GM23338 (cell line): ENCODE data around the gene ZNF445. TPM values are rescaled to one million over a fixed set of nuclear protein-coding genes. Genes with fewer than 3 reads are reported as not detected.

Experiments used
- ATAC-seq: fragments of 200-7000 bp; cut with Tn5 transposase; 3 replicates; pipeline ENCODE4 v1.9.1; 2020
- DNase-seq: peaks from one replicate; pipeline ENCODE4 v3.0.0-alpha.2; 2015; ENCODE audit warnings: low spot score
- H2AFZ ChIP-seq: fragments of 200-600 bp; sonication (generic); 2 replicates; pipeline ENCODE4 v1.8.0; 2016; ENCODE audit warnings: antibody characterized with exemption, mild to moderate bottlenecking, moderate library complexity
- H3F3A ChIP-seq: fragments of 200-600 bp; sonication (generic); replicated peaks from 2 replicates; pipeline ENCODE4 v1.8.0; 2017; ENCODE audit warnings: antibody characterized with exemption, mixed run types, low read depth
- H3K27ac ChIP-seq: fragments of 200-600 bp; sonication (generic); 2 replicates; pipeline ENCODE4 v1.6.1; 2016; ENCODE audit warnings: low read depth
- H3K27me3 ChIP-seq: fragments of 200-600 bp; sonication (generic); 2 replicates; pipeline ENCODE4 v1.8.0; 2016; ENCODE audit warnings: mild to moderate bottlenecking, mixed run types, moderate library complexity; ENCODE audit not compliant: insufficient read depth
- H3K36me3 ChIP-seq: fragments of 200-600 bp; sonication (generic); 2 replicates; pipeline ENCODE4 v1.8.0; 2016; ENCODE audit warnings: mild to moderate bottlenecking; ENCODE audit not compliant: insufficient read depth
- H3K4me1 ChIP-seq: fragments of 200-600 bp; sonication (generic); 2 replicates; pipeline ENCODE4 v1.8.0; 2016; ENCODE audit warnings: mild to moderate bottlenecking, moderate library complexity; ENCODE audit not compliant: insufficient read depth
- H3K4me2 ChIP-seq: fragments of 200-600 bp; sonication (generic); 2 replicates; pipeline ENCODE4 v1.7.1; 2017; ENCODE audit warnings: mixed run types
- H3K4me3 ChIP-seq: fragments of 200-600 bp; sonication (generic); 2 replicates; pipeline ENCODE4 v1.6.1; 2016; ENCODE audit warnings: mixed run types
- H3K79me2 ChIP-seq: fragments of 200-600 bp; sonication (generic); replicated peaks from 2 replicates; pipeline ENCODE4 v1.8.0; 2017; ENCODE audit warnings: mild to moderate bottlenecking; ENCODE audit not compliant: insufficient read depth
- H3K9me2 ChIP-seq: fragments of 200-600 bp; sonication (generic); 2 replicates; pipeline ENCODE4 v1.8.0; 2017; ENCODE audit not compliant: insufficient read depth
- H4K20me1 ChIP-seq: fragments of 200-600 bp; sonication (generic); replicated peaks from 2 replicates; pipeline ENCODE4 v1.8.0; 2017; ENCODE audit warnings: mild to moderate bottlenecking; ENCODE audit not compliant: insufficient read depth
- H3K27ac Mint-ChIP-seq: 2 replicates; pipeline ENCODE4 v1.8.0; 2020; ENCODE audit warnings: inconsistent platforms, mild to moderate bottlenecking, moderate library complexity, mixed read lengths
- H3K27me3 Mint-ChIP-seq: 3 replicates; pipeline ENCODE4 v1.8.0; 2022; ENCODE audit warnings: low read depth, mild to moderate bottlenecking, moderate library complexity, mixed read lengths, inconsistent platforms; ENCODE audit not compliant: insufficient read depth, poor library complexity
- H3K36me3 Mint-ChIP-seq: 3 replicates; pipeline ENCODE4 v1.8.0; 2021; ENCODE audit warnings: low read depth, mild to moderate bottlenecking, inconsistent platforms, moderate library complexity, mixed read lengths
- H3K4me1 Mint-ChIP-seq: 3 replicates; pipeline ENCODE4 v1.8.0; 2020; ENCODE audit warnings: mild to moderate bottlenecking, inconsistent platforms, mixed read lengths
- H3K4me3 Mint-ChIP-seq: 3 replicates; pipeline ENCODE4 v1.8.0; 2021; ENCODE audit warnings: moderate library complexity, mild to moderate bottlenecking, inconsistent platforms, mixed read lengths
- H3K9me3 Mint-ChIP-seq: 3 replicates; pipeline ENCODE4 v1.8.0; 2020; ENCODE audit warnings: moderate library complexity, mild to moderate bottlenecking, inconsistent platforms, mixed read lengths
- CREB1 ChIP-seq: fragments of 250-450 bp; sonication (Bioruptor Pico); IDR thresholded peaks from 2 replicates; pipeline ENCODE4 v1.5.0; 2020; ENCODE audit warnings: low read depth, mild to moderate bottlenecking, moderate library complexity
- CTCF ChIP-seq, 2 experiments: fragments of 200-600 bp in 1 of 2; sonication (generic) in 1 of 2; conservative IDR thresholded peaks; 2 replicates each; pipeline versions ENCODE4 v1.5.1 to v1.6.1; 2016 to 2017; ENCODE audit warnings: antibody characterized with exemption in 2 of 2, low read depth in 2 of 2, mild to moderate bottlenecking in 2 of 2, moderate library complexity in 1 of 2
- EZH2 ChIP-seq: fragments of 200-600 bp; sonication (generic); IDR thresholded peaks from one replicate; pipeline ENCODE4 v1.8.0; 2017; ENCODE audit warnings: antibody characterized with exemption, mild to moderate bottlenecking, low read depth; ENCODE audit not compliant: unreplicated experiment
- EZH2phosphoT487 ChIP-seq: fragments of 200-600 bp; sonication (generic); IDR thresholded peaks from one replicate; pipeline ENCODE4 v1.8.1; 2018; ENCODE audit warnings: antibody characterized with exemption; ENCODE audit not compliant: unreplicated experiment
- JUNB ChIP-seq: IDR thresholded peaks from one replicate; pipeline ENCODE4 v1.6.1; 2016; ENCODE audit warnings: antibody characterized with exemption; ENCODE audit not compliant: unreplicated experiment
- POLR2AphosphoS5 ChIP-seq: IDR thresholded peaks from 2 replicates; pipeline ENCODE4 v1.6.1; 2016; ENCODE audit warnings: antibody characterized with exemption, low read depth
- REST ChIP-seq: IDR thresholded peaks from one replicate; pipeline ENCODE4 v1.6.1; 2018; ENCODE audit warnings: antibody characterized with exemption; ENCODE audit not compliant: unreplicated experiment
- ZNF114 ChIP-seq: fragments of 250-450 bp; sonication (Bioruptor Pico); IDR thresholded peaks from 2 replicates; pipeline ENCODE4 v1.5.0; 2020; ENCODE audit warnings: mild to moderate bottlenecking, moderate library complexity
- polyA plus RNA-seq: library from polyadenylated mRNA; unstranded; fragments of >200 nt; fragmentation: Nextera tagmentation; extraction: Ambion mirVana; gene quantifications from 2 replicates; pipeline ENCODE4 v1.2.1, GENCODE V29; 2016
- total RNA-seq: library from RNA; depleted of rRNA; stranded (reverse); fragments of >200 nt; shearing (Covaris generic); gene quantifications from 2 replicates; pipeline ENCODE4 v1.2.3, GENCODE V29; 2014

ZNF445 gene
- total and polyA plus RNA-seq, 2 experiments from 2014 or later: 2.7 to 16.6 TPM

- TF ChIP-seq POLR2AphosphoS5 (no peak), EZH2phosphoT487 (no peak), CTCF (conservative IDR thresholded peaks at IDR 0.05; ENCODE audit: low read depth in 2 of 2) (no peak)
Observed at GRCh38 chr3:44416031-44417030, 61.1 kb downstream of the ZNF445 start (continued).

- no peak for TF ChIP-seq EZH2
- Histone ChIP-seq H2AFZ (no peak overlapping the region), H3K79me2 (no peaks in the 10 kb centered on the region), H3F3A (no peaks in the 10 kb centered on the region), H3K27ac (no peak overlapping the region), H3K4me3 (no peak overlapping the region), H4K20me1 (no peaks in the 10 kb centered on the region), H3K27me3 (no peaks in the 10 kb centered on the region), H3K9me2 (no peaks in the 10 kb centered on the region), H3K4me2 (no peak overlapping the region), H3K4me1 (no peaks in the 10 kb centered on the region), H3K36me3 (no peaks in the 10 kb centered on the region)
- peaks cover 8% of the 10 kb centered on the region for H3K9me3 Mint-ChIP-seq
- H3K27ac Mint-ChIP-seq: no peak overlapping the region
- H3K4me3 Mint-ChIP-seq: no peak overlapping the region
- peaks cover 7% of the 10 kb centered on the region; the same call in 2 of the 3 replicates for H3K36me3 Mint-ChIP-seq
- peaks cover 4% of the 10 kb centered on the region for H3K27me3 Mint-ChIP-seq
- ATAC-seq (no peak), DNase-seq (no peak)
- peaks cover 7% of the 10 kb centered on the region; the same call in 1 of the 3 replicates for H3K4me1 Mint-ChIP-seq
Observed at GRCh38 chr3:44415421-44415820, 62.0 kb downstream of the ZNF445 start.

GRCh38 chr3:44414517-44415090 lies 62.9 kb downstream of the ZNF445 start:
- H3K36me3 Mint-ChIP-seq: peaks cover 7% of the 10 kb centered on the region; the same call in 2 of the 3 replicates

More at GRCh38 chr3:44414517-44415090, 62.9 kb downstream of the ZNF445 start:
- Mint-ChIP-seq H3K27ac (no peak overlapping the region), H3K4me3 (no peak overlapping the region), H3K4me1 (peaks cover 7% of the 10 kb centered on the region; the same call in 1 of the 3 replicates), H3K27me3 (peaks cover 6% of the 10 kb centered on the region), H3K9me3 (peaks cover 8% of the 10 kb centered on the region)
- H3K4me3 ChIP-seq: no peak overlapping the region
- no peak overlapping the region for H3K4me2 ChIP-seq
- no peak overlapping the region for H2AFZ ChIP-seq
- H3K36me3 ChIP-seq: no peaks in the 10 kb centered on the region
- ATAC-seq: no peak
- no peaks in the 10 kb centered on the region for H3K27me3 ChIP-seq
- no peaks in the 10 kb centered on the region for H3F3A ChIP-seq
- no peaks in the 10 kb centered on the region for H3K9me2 ChIP-seq
- H3K4me1 ChIP-seq: no peaks in the 10 kb centered on the region
- no peaks in the 10 kb centered on the region for H3K79me2 ChIP-seq
- TF ChIP-seq JUNB: no peak
- TF ChIP-seq CTCF (conservative IDR thresholded peaks at IDR 0.05; ENCODE audit: low read depth in 2 of 2): no peak
- no peak for TF ChIP-seq REST
- no peak for TF ChIP-seq CREB1
- no peak for TF ChIP-seq EZH2
- no peak for TF ChIP-seq ZNF114 (CRISPR knock-in tag)
- H4K20me1 ChIP-seq: no peaks in the 10 kb centered on the region
- no peak for DNase-seq
- no peak overlapping the region for H3K27ac ChIP-seq
